GM21717 (cell line): ENCODE results near the gene SPATC1L.

Source experiments
- ATAC-seq: cut with Tn5 transposase; IDR thresholded peaks from one replicate; pipeline ENCODE4 v1.9.1; 2021; ENCODE audit warnings: mild to moderate bottlenecking, moderate library complexity; ENCODE audit not compliant: unreplicated experiment

The SPATC1L gene

DNA sequence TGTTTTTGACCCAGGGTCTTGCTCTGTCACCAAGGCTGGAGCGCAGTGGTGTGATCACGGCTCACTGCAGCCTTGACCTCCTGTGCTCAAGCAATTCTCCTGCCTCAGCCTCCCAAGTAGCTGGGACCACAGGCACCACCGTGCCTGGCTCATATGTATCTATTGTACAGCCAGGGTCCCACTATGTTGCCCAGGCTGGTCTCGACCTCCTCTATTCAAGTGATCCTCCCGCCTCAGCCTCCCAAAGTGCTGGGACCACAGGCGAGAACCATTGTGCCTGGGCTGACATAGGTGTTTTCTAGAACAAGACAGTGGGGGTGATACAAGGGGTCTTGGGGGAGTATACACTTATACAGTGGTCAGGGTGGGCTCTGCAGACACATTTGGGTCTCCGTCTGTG is 46.4 kb downstream of the SPATC1L start:
- no peak for ATAC-seq

DNA sequence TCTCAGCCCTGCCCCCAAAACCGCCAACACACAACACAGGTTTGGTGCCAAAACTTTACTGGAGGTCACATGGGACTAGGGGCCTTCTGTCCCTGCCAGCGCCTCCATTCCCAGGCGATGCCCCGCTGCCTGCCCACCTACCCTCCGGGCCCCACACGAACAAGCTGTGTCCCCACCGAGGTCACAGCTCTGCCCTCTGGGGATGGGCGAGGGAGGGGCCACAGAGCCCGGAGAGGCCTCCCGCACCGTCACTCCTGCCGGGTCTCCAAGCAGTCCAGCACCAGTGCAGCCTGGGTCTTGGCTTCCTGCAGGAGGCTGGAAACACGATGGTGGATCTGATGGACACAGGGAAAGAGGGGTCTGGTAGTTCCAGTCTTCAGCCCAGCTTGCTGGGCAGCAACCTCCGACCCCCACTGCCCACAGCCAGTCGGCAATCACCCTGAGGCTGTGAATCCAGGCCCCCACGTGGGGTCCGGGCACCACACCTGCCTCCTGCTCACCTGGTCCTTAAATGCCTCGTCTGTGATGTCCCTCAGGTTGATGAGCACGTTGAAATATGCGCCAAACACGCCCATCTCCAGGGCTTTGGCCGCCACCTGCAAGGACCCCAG is 47.4 kb downstream of the SPATC1L start:
- ATAC-seq: no peak

DNA sequence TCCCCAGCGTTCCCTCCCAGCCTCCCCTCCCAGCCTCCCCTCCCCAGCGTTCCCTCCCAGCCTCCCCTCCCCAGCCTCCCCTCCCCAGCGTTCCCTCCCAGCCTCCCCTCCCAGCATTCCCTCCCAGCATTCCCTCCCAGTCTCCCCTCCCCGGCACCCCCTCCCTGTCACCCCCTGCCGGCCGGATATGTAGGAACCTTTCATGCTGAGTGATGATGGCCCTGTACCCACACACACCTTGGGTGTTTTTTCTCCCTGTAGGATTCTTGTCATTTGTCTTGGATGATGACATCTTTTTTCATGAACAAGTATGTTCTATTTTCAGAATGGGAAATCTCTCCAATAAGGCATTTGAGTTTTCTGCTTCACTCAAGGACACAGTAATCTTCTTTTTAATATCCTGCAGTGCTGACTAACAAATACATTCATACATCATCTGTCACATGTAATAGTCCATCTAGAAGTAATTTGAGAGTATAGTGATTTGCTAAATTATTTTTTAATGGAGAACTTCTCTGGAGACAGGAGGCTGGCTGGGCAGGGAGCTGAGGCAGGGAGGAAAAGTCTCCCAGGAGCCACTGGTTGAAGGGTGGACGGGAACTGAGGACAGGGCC is 48.4 kb downstream of the SPATC1L start:
- no peak for ATAC-seq

DNA sequence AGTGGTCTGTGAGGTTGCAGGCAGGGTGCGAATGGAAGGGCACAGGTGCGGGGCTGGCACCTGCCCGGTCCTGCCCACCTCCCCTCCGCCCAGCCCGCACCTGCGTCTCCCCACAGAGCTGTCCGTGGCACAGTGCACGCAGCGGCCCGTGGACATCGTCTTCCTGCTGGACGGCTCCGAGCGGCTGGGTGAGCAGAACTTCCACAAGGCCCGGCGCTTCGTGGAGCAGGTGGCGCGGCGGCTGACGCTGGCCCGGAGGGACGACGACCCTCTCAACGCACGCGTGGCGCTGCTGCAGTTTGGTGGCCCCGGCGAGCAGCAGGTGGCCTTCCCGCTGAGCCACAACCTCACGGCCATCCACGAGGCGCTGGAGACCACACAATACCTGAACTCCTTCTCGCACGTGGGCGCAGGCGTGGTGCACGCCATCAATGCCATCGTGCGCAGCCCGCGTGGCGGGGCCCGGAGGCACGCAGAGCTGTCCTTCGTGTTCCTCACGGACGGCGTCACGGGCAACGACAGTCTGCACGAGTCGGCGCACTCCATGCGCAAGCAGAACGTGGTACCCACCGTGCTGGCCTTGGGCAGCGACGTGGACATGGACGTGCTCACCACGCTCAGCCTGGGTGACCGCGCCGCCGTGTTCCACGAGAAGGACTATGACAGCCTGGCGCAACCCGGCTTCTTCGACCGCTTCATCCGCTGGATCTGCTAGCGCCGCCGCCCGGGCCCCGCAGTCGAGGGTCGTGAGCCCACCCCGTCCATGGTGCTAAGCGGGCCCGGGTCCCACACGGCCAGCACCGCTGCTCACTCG is 52.2 kb downstream of the SPATC1L start:
- no peak for ATAC-seq

DNA sequence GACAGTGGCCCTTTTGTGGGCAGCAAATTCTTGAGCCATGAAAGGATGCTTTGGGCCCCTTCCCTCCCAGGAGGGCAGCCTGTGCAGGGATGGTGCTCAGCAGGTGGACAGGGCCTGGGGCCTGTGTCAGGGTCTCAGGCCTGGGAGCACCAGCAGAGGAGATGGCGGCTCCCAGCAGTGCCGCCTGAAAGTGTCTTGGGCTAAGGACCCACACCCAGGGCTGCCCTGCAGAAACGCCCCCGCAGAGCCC is 52.7 kb downstream of the SPATC1L start:
- ATAC-seq: no peak

DNA sequence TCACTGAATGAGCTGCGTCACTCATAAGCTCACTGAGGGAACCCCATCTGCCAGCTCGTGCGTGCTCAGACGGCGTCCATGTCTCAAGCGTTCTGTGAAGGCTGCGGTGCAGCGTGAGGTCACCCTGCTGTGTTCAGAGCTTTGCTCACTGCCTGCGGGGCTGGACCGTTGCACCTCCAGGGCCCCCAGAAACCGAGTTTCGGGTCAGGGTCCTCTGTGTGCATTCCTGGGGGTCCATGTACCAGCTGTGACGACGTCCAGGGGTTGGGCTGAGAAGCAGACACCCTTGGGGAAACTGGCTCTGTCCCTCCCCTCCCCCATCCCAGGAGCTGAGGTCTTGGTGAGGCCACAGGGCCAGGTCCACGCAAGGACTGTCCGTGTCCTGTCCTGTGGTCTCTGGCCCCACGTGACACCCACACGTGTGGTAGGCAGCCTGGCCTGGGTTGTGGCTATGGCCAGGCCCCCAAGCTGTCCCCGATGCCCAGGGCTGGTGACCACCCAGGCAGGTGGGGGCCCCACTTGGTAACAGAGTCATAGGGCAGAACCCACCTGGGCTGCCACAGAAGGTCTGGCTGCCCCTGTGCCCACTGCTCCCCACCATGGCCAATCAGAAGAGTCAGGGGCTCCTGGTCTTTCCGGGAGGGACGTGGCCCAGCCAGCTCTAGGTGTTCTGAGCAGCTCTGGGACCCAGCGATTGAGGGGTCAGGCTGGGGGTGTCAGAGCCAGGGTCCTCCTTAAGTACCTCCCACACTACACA is 53.2 kb downstream of the SPATC1L start:
- ATAC-seq: no peak

DNA sequence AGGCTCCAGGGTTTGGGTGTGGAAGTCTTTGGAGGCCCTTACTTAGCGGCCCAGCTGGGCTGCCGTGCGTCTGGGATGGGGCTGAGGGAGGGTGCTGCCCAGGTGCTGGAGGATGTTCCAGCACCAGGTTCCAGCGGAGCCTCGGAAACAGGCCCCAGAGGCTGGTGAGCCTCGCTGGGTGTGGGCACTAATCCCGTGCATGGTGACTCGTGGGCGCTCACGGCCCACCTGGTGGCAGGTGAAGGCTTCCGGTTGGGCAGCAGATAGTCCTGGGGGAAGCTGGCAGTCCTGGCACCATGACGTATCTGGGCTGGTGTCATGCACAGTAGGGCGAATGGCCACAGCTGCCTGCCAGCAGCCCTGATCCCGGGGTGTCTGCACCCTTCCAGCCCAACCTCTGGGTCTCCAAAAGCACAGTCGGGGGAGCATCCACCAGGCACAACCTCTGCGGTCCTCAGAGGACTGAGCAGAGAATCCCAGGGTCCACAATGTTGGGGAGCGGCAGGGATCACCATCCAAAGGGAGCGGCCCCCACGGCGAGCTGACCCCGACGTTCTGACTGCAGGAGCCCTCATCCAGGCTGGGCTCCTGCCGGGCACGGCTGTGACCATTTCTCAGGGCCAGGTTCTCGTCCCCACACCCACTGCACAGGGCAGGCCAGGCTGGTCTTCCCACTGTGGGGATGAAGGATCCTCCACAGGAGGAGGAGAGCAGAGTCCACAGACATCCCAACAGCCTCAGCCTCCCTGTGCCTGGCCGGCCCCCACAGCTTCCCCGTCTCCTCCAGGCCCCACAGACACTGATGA is 54.2 kb downstream of the SPATC1L start:
- no peak for ATAC-seq

DNA sequence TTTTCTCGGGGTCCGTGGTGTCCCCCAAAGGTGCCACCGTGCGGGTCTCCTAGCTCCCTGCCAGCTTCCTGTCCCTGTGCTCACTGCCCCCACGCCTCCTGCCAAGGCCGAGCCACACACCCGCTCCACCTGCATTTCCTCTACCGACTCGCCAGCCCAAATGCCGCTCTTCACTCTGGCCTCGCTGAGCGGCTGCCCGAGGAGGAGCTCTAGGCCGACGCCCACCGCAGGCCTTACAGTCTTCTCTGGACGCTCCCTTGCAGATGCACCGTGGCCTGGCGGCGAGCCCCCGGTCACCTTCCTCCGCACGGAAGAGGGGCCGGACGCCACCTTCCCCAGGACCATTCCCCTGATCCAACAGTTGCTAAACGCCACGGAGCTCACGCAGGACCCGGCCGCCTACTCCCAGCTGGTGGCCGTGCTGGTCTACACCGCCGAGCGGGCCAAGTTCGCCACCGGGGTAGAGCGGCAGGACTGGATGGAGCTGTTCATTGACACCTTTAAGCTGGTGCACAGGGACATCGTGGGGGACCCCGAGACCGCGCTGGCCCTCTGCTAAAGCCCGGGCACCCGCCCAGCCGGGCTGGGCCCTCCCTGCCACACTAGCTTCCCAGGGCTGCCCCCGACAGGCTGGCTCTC is 55.2 kb downstream of the SPATC1L start:
- ATAC-seq: no peak

DNA sequence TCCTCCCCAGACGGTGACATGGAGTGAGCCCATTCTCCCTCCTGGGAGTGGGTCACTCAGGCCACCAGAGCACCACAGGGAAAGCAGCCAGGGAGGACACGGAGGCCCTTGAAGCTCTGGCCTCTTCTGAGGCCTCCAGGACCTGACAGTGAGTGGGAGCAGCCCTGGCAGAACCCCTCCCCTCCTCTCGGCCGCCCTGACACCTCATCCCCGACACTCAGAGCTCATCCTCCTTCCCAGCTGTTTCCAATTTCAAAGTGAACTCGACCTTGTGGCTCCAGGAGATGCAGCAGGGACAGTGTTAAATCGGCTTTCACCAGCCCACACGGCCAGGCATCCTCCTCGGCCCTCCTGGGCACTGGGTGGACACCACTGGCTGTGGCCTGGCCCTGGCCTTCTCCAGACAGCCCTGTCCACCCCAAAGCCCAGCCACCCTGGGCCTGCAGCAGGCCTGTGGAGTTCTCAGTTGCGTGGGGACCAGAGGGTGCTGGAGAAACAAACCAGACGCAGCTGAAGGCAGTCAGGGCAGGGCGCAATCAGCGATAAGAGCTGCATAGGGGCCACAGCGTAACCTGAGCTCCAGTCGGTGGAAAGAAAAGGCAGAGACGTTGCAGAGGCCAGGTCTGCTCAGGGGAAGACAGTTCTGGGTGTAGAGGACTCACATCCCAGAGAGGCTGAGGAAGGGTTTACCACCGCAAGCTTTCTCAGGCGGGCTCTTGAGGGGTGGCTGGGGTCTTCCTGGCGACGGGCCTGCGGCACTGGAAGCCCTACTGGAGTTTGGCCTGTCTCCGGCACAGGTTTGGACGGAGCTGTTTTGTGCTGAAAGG is 55.9 kb downstream of the SPATC1L start:
- ATAC-seq: no peak

DNA sequence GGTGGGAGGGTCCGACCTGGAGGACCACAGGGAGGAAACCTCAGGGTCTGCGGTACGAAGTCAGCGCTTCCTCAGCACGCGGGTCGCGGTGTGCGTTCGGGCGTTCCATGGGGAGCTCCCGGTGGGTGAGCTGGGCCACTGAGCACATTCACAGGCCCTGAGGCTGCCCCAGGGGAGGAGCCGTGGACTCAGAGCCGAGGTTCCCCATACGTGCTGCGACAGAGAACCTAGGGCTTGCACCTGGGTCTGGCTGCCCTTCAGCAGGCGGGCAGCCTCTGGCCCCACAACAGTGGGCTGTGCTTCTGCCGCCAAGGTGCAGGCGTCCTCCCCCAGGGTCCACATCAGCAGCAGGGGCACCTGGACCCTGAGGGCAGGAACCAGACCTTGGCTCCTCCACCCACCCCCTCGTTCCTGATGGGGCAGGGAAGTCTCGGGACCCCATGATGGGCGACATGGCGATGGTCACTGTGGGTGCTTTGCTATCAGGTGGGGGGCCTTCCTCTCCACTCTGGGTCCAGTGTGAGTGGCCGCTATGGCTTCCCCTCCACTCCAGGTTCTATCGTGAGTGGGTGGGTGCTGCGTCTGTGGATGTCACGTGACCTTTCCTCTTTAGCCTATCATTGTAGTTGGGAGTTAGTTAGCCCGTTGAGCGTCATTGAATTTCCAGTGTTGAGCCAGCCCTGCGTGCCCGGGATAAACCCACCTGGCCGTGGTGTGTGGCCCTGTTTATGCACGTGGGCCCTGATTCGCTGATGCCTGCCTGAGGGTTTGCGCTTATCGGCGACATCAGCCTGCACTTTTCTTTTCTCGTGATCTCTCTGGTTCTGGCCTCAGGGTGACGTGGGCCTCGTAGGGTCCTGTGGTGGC is 56.8 kb downstream of the SPATC1L start:
- ATAC-seq: no peak

DNA sequence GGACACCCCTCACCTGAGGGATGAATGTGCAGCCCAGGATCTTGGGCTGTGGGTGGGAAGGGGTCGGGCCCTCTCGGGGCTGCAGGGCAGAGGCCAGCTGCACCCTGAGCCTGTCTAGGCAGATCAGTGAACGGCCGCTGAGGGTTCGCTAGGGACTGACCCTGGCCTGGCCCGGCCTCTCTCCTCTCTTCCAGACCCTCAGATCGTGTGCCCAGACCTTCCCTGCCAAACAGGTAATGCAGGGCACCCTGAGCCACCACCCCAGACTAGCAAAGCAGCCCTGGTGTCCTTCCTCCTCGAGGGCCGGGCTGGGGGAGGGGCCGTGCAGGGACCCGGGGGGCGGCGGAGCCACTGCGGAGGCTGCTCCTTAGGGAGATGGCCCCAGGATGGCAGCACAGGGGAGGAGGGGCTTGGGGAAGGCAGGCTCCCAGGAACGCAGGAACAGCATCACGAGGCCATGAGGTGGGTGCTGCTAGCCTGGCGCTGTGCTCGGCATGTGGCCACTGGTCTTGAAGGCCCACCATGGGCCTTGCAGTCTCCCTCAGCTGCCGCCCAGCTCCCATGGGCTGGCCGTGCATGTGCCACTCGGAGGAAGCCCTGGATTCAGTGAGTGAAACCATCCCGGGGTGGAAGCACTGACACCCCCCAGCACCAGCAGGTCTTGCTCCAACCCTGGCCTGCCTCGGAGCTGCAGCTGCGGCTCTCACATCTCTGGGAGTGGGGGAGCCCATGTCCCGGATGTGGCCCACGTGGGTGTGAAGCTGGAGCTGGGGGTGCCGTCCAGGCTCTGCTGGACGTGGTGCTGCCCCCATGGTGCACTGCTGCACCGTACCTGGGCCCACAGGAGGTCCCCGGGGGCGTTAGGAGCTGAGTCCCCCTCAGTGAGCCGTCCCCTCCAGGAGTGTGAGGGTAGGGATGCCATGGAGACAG is 57.7 kb downstream of the SPATC1L start:
- no peak for ATAC-seq

DNA sequence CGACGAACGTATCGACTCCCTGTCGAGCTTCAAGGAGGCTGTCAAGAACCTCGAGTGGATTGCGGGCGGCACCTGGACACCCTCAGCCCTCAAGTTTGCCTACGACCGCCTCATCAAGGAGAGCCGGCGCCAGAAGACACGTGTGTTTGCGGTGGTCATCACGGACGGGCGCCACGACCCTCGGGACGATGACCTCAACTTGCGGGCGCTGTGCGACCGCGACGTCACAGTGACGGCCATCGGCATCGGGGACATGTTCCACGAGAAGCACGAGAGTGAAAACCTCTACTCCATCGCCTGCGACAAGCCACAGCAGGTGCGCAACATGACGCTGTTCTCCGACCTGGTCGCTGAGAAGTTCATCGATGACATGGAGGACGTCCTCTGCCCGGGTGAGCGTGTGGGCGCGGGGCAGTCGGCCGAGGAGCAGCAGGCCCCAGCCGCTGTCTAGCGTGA is 58.4 kb downstream of the SPATC1L start:
- no peak for ATAC-seq

DNA sequence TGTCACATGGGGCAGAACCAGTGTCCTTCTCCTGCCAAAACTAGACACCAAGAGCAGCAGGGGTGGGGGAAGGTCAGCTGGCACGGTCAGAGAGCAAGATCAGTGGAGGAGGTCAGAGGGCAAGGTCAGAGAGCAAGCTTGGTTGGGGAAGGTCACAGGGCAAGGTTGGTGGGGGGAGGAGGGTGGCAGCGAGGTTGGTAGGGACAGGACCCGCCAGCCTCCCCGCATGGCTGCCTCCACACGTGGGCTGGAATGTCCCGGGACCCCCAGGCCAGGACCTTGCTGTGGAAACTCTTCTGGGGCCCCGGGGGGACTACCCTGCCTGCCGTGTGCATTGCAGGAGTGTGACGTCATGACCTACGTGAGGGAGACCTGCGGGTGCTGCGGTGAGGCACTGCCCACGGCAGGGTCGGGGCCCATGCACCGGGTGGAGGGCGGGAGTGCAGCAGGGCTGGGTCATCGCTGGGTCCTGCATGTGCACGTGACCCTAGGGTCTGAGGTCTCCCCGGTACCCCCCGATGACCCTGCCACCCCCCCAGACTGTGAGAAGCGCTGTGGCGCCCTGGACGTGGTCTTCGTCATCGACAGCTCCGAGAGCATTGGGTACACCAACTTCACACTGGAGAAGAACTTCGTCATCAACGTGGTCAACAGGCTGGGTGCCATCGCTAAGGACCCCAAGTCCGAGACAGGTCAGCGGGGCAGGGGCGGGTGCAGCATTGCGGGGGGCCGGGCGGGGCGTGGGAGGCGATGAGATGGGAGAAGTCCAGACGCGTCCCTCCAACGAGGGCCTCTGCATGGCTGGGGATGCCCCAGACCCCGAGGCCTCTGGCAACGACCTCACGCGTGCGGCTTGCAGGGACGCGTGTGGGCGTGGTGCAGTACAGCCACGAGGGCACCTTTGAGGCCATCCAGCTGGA is 59.1 kb downstream of the SPATC1L start:
- ATAC-seq: no peak

DNA sequence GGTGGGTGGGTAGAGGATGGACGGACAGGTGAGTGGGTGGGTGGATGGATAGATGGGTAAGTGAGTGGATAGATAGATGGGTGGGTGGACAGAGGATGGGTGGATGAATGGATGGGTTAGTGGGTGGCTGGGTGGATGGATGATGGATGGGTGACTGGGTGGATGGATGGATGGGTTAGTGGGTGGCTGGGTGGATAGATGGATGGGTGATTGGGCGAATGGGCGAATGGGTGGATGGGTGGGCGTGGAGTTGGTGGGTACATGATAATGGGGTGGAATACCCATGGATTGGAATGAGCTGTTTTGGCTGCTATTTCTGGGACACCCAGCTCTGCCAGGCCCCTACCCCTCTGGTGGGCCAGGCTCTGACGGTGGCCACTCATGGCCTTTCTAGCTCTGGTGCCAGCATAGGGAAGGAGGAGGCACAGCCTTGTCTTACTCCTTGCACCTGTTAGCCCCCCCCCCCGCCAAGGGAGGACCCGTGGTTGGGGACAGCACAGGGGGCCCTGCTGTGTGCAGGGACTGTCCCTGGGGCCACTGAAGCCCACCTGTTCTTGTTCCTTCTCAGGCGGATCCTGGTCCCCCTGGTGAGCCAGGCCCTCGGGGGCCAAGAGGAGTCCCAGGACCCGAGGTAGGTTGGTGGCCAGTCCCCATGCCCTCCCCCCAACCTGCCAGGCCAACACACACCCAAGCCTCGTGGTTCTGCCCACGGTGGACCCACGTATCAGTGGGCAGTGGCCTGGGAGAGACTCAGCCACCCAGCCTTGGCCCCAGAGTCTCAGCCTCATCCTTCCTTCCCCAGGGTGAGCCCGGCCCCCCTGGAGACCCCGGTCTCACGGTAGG is 60.0 kb downstream of the SPATC1L start:
- ATAC-seq: no peak
